Measurements from ENCODE around the gene TBC1D17.

Gene TBC1D17

GRCh38 chr19:49847731-49848696 lies 29.5 kb upstream of the TBC1D17 start:
- FAIRE-seq (no peak), DNase-seq (ENCODE audit: extremely low spot score, insufficient read length, low read depth) (no peak)

GRCh38 chr19:49848938-49849337 lies 28.6 kb upstream of the TBC1D17 start:
- FAIRE-seq, result no peak
- no peak for DNase-seq (ENCODE audit: extremely low spot score, insufficient read length, low read depth)

- DNase-seq (ENCODE audit: extremely low spot score, insufficient read length, low read depth) (no peak), FAIRE-seq (no peak)
Measured at GRCh38 chr19:49849433-49850220, 27.9 kb upstream of the TBC1D17 start.

GRCh38 chr19:49850221-49850486 lies 27.3 kb upstream of the TBC1D17 start:
- no peak for DNase-seq (ENCODE audit: extremely low spot score, insufficient read length, low read depth)
- FAIRE-seq, result no peak

GRCh38 chr19:49850487-49851342 lies 26.8 kb upstream of the TBC1D17 start, which contains the start of gene PTOV1:
PTOV1 (plus strand) TSS chr19:49851159.
- DNase-seq (ENCODE audit: extremely low spot score, insufficient read length, low read depth) (peak; percentile 94), FAIRE-seq (peak; percentile 80)

- FAIRE-seq, result no peak
- DNase-seq (ENCODE audit: extremely low spot score, insufficient read length, low read depth), result no peak
Measured at GRCh38 chr19:49851456-49852259, 25.8 kb upstream of the TBC1D17 start.

- FAIRE-seq, result no peak
- no peak for DNase-seq (ENCODE audit: extremely low spot score, insufficient read length, low read depth)
Measured at GRCh38 chr19:49852631-49853126, 24.8 kb upstream of the TBC1D17 start.

- DNase-seq (ENCODE audit: extremely low spot score, insufficient read length, low read depth) (no peak), FAIRE-seq (no peak)
Measured at GRCh38 chr19:49853852-49854377, 23.6 kb upstream of the TBC1D17 start.

- FAIRE-seq, result no peak
- DNase-seq (ENCODE audit: extremely low spot score, insufficient read length, low read depth), result no peak
Measured at GRCh38 chr19:49854378-49855263, 22.9 kb upstream of the TBC1D17 start.

- DNase-seq (ENCODE audit: extremely low spot score, insufficient read length, low read depth) (no peak), FAIRE-seq (no peak)
Measured at GRCh38 chr19:49855277-49855675, 22.2 kb upstream of the TBC1D17 start.

GRCh38 chr19:49855676-49856573 lies 21.6 kb upstream of the TBC1D17 start:
- no peak for DNase-seq (ENCODE audit: extremely low spot score, insufficient read length, low read depth)
- FAIRE-seq, result no peak

- DNase-seq (ENCODE audit: extremely low spot score, insufficient read length, low read depth) (no peak), FAIRE-seq (no peak)
Measured at GRCh38 chr19:49856574-49857021, 20.9 kb upstream of the TBC1D17 start.

GRCh38 chr19:49857061-49857837 lies 20.3 kb upstream of the TBC1D17 start:
- no peak for DNase-seq (ENCODE audit: extremely low spot score, insufficient read length, low read depth)
- no peak for FAIRE-seq

GRCh38 chr19:49857838-49858087 lies 19.7 kb upstream of the TBC1D17 start:
- DNase-seq (ENCODE audit: extremely low spot score, insufficient read length, low read depth) (no peak), FAIRE-seq (no peak)

GRCh38 chr19:49858088-49858985 lies 19.2 kb upstream of the TBC1D17 start:
- no peak for DNase-seq (ENCODE audit: extremely low spot score, insufficient read length, low read depth)
- no peak for FAIRE-seq
